Stimulated activated effector memory CD8-positive, alpha-beta T cell treated with anti-CD3 and anti-CD28 coated beads, Interleukin-12 subunit alpha, Interleukin-12 subunit beta, amount 100 ng/mL, for 72 hours (primary cell): ENCODE results near the gene NAB1.

Experiments used
- ATAC-seq: fragments of 150-1000 bp; cut with Tn5 transposase; 2 replicates; pipeline ENCODE4 v1.10.0; 2021
- DNase-seq, 2 donors: peaks; one replicate each; pipeline ENCODE4 v3.0.0; 2021 to 2022; ENCODE audit warnings: low spot score in 2 of 2
- H3K27ac Mint-ChIP-seq: one replicate; pipeline ENCODE4 v1.8.0; 2022; ENCODE audit warnings: mild to moderate bottlenecking, mixed read lengths
- H3K36me3 Mint-ChIP-seq: one replicate; pipeline ENCODE4 v1.8.0; 2022; ENCODE audit warnings: mild to moderate bottlenecking, mixed read lengths
- H3K4me1 Mint-ChIP-seq: one replicate; pipeline ENCODE4 v1.8.0; 2022; ENCODE audit warnings: mixed read lengths
- H3K4me3 Mint-ChIP-seq: one replicate; pipeline ENCODE4 v1.8.0; 2022; ENCODE audit warnings: mild to moderate bottlenecking, mixed read lengths
- H3K9me3 Mint-ChIP-seq: one replicate; pipeline ENCODE4 v1.8.0; 2022; ENCODE audit warnings: mixed read lengths

The NAB1 gene

GRCh38 chr2:190627448-190628412 is 21.2 kb upstream of the NAB1 start:
- Mint-ChIP-seq H3K4me3 (peak overlapping the region; percentile 76), H3K36me3 (no peaks in the 10 kb centered on the region), H3K27ac (no peak overlapping the region), H3K9me3 (peaks cover 6% of the 10 kb centered on the region), H3K4me1 (peaks cover 18% of the 10 kb centered on the region)
- ATAC-seq (peak; percentile 77), DNase-seq (no peak)

DNA sequence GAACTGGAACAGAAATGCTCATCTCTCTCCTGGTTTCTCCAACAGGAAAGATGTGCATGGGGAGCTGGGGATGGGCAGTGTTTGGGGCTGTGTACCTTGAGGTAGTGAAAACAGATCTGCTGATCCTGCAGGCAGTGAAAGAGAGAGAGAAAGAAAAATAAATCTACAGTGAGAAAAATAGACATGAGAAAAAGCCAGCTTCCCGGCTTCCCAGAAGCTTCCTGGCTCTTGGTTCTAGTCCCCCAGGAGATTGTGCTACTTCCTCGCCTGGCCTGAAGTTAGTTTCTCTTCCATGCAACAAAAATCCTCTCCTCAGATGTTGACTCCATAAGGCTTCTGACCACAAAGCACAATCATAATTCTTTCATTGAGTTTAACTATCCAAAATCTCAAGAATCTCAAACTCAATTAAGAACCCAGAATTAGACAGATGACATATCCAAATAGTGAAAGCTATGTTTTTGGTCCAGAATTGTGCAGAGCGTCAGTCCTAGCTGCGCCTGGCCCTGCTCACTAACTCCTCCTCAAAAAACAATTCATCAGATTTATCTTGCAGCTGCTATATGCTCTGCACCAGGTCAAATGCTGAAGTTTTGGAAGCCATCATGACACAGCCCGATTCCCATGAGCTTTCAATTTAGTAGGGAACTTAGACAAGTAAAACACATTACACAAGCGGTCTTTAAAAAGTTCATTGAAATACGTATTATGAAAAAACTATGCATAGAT is 20.1 kb upstream of the NAB1 start:
- H3K4me1 Mint-ChIP-seq: peaks cover 13% of the 10 kb centered on the region
- peak overlapping the region; percentile 76 for H3K4me3 Mint-ChIP-seq
- DNase-seq (no peak), ATAC-seq (no peak)
- H3K27ac Mint-ChIP-seq: no peak overlapping the region
- H3K36me3 Mint-ChIP-seq: no peaks in the 10 kb centered on the region
- H3K9me3 Mint-ChIP-seq: peaks cover 6% of the 10 kb centered on the region

DNA sequence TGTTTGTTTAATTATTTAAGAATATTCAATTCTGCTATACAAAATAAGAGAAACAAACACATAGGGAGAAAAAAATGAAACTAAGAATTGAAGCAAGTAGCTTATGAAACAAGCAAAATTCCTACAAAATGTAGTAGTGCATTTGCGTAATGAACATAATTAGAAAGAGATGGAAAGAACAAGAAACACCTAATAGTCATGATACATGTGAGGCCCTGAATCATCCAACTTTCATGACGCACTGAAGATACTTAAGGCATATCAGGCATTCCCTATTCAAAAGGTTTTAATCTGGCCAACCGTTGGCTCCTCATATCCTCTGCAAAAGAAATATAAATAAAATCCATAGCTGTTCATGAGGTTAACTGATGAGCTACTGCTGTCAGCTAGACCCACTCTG is 14.5 kb upstream of the NAB1 start:
- Mint-ChIP-seq H3K4me3 (no peak overlapping the region), H3K4me1 (peaks cover 8% of the 10 kb centered on the region), H3K36me3 (no peaks in the 10 kb centered on the region), H3K27ac (no peak overlapping the region), H3K9me3 (no peaks in the 10 kb centered on the region)
- ATAC-seq: no peak
- no peak for DNase-seq

DNA sequence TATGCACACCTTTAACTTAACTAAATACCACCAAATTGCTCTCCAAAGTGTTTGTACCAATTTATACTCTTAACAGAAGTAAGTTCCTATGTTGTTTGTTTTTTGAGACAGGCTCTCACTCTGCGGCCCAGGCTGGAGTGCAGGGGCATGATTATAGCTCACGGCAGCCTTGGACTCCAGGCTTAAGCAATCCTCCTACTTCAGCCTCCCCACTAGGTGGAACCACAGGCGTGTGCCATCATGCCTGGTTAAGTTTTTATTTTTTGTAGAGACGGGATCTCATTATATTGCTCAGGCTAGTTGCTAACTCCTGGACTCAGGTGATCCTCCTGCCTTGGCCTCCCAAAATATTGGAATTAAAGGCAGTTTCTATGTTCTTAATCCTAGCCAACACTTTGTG is 13.1 kb upstream of the NAB1 start:
- Mint-ChIP-seq H3K9me3 (no peaks in the 10 kb centered on the region), H3K27ac (no peak overlapping the region), H3K4me1 (peaks cover 8% of the 10 kb centered on the region), H3K4me3 (no peak overlapping the region), H3K36me3 (no peaks in the 10 kb centered on the region)
- no peak for ATAC-seq
- DNase-seq: no peak

GRCh38 chr2:190636361-190636760 is 12.5 kb upstream of the NAB1 start:
- Mint-ChIP-seq H3K27ac (no peak overlapping the region), H3K4me1 (peaks cover 14% of the 10 kb centered on the region), H3K36me3 (no peaks in the 10 kb centered on the region), H3K4me3 (no peak overlapping the region), H3K9me3 (no peaks in the 10 kb centered on the region)
- no peak for DNase-seq
- no peak for ATAC-seq

DNA sequence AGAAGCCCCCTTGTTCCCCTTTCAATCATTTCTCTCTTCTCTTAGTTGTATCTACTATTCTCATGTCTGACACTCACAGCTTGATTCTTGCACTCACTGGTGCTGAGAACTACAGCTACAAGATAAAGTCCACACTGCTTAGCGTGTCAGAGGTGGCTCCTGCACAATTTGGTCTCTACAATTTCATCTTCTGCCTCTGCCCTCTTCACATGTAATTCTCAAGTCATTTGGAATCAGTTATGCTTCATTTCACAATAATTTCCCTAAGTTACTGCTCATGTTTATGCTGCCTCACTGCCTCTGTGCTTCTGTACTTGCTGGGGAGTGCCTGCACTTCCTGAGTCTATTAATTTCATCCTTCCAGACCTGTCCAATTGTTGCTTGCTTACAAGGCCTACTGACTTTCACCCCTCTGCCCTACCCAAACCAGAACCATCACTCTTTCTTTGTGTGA is 11.6 kb upstream of the NAB1 start:
- no peak for ATAC-seq
- H3K27ac Mint-ChIP-seq: peak overlapping the region; percentile 13
- H3K36me3 Mint-ChIP-seq: no peaks in the 10 kb centered on the region
- peaks cover 16% of the 10 kb centered on the region for H3K4me1 Mint-ChIP-seq
- no peak for DNase-seq
- no peak overlapping the region for H3K4me3 Mint-ChIP-seq
- no peaks in the 10 kb centered on the region for H3K9me3 Mint-ChIP-seq

- H3K4me1 Mint-ChIP-seq: peaks cover 16% of the 10 kb centered on the region
- H3K9me3 Mint-ChIP-seq: no peaks in the 10 kb centered on the region
- ATAC-seq (no peak), DNase-seq (no peak)
- peak overlapping the region; percentile 18 for H3K27ac Mint-ChIP-seq
- no peaks in the 10 kb centered on the region for H3K36me3 Mint-ChIP-seq
- no peak overlapping the region for H3K4me3 Mint-ChIP-seq
These were observed 10.8 kb upstream of the NAB1 start for GRCh38 chr2:190637903-190638618.

DNA sequence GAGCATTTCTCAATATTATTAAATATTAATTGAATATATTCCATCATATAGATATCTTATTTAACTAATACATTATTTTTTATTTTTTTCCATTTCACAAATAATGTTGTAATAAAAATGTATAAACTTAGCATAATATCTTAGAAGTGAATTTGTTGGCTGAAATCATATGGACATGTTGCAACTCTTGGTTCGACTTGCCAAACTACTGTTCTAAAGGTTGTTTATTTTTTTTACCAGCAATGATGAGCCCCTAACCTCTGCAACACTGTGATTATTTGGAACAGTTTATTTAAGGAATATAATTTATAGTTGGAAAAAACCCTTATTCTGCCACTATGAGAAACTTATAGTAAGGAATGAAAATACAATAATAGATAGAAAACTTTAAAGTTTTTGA is 8.8 kb upstream of the NAB1 start:
- peaks cover 16% of the 10 kb centered on the region for H3K4me1 Mint-ChIP-seq
- H3K36me3 Mint-ChIP-seq: no peaks in the 10 kb centered on the region
- no peak for DNase-seq
- no peak overlapping the region for H3K4me3 Mint-ChIP-seq
- no peak overlapping the region for H3K27ac Mint-ChIP-seq
- no peak for ATAC-seq
- no peaks in the 10 kb centered on the region for H3K9me3 Mint-ChIP-seq

GRCh38 chr2:190641469-190641868 is 7.4 kb upstream of the NAB1 start:
- Mint-ChIP-seq H3K4me3 (no peak overlapping the region), H3K9me3 (no peaks in the 10 kb centered on the region), H3K27ac (no peak overlapping the region), H3K36me3 (no peaks in the 10 kb centered on the region), H3K4me1 (peaks cover 23% of the 10 kb centered on the region)
- DNase-seq: no peak
- ATAC-seq: no peak

- ATAC-seq (no peak), DNase-seq (no peak)
- Mint-ChIP-seq H3K4me1 (peaks cover 19% of the 10 kb centered on the region), H3K36me3 (peaks cover 21% of the 10 kb centered on the region), H3K27ac (peak overlapping the region; percentile 96), H3K4me3 (peak overlapping the region; percentile 90), H3K9me3 (no peaks in the 10 kb centered on the region)
These were observed 1.9 kb upstream of the NAB1 start for GRCh38 chr2:190646780-190647522.

DNA sequence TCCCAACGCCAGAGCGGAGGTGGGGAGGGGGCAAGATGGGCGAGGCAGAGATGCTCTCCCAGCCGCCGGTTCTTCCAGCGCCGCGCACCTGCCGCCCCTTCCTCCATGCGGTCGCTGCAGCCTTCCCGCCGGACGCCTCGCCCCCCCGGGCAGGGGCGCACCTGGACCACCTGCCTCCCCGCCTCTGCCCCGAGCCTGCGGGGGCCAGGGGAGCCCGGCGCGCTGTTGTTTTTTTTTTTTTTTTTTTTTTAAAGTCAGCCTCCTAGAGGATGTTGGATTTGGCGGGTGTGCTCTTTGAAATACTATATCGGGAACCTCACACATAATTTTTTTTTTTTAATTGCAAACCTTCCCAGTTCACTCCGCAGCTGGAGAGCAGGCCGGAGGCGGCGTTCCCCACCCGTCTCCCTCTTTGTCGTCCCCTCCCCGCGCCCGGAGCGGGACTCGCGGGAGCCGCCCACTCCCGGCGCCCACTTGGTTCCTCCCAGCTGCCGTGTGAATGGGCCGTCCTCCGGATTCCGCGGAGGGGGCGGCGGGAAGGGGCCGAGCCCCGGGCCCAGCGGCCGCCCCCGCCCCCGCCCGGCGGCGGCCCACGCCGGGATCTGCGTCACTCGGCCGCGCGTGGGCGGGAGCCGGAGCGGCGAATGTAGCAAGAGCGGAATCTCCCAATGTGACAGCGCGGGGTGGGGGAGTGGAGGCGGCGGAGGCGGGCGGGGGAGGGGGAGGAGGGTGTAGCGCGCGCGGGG is 421 bp upstream of the NAB1 start:
- Mint-ChIP-seq H3K4me3 (peak overlapping the region; percentile 90), H3K27ac (peak overlapping the region; percentile 96), H3K9me3 (no peaks in the 10 kb centered on the region), H3K36me3 (peaks cover 21% of the 10 kb centered on the region), H3K4me1 (peaks cover 19% of the 10 kb centered on the region)
- DNase-seq: peak; percentile 76 to 92
- peak; percentile 77 for ATAC-seq

GRCh38 chr2:190649798-190650390 is 1.0 kb downstream of the NAB1 start:
- peaks cover 19% of the 10 kb centered on the region for H3K4me1 Mint-ChIP-seq
- H3K4me3 Mint-ChIP-seq: peak overlapping the region; percentile 90
- H3K9me3 Mint-ChIP-seq: no peaks in the 10 kb centered on the region
- peaks cover 21% of the 10 kb centered on the region for H3K36me3 Mint-ChIP-seq
- DNase-seq: no peak
- no peak for ATAC-seq
- H3K27ac Mint-ChIP-seq: peak overlapping the region; percentile 96

DNA sequence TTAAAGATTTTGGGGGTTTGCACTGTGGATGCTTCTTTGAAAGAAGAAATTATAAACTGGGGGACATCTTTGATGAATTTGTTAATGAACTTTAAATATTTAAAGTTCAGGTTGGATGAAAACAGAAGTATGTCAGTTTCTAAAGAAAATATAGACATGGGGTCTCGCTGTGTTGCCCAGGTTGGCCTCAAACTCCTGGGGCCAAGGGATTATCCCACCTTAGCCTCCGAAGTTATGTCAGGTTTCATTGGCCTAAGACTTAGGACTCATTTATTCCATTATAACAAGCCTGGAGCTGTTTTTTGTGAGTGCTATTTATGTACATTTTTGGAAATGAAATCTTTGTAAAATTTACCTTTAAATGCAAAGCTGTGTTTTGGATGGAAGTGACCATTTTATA is 2.5 kb downstream of the NAB1 start:
- DNase-seq (no peak), ATAC-seq (no peak)
- peak overlapping the region; percentile 90 for H3K4me3 Mint-ChIP-seq
- no peaks in the 10 kb centered on the region for H3K9me3 Mint-ChIP-seq
- peaks cover 21% of the 10 kb centered on the region for H3K36me3 Mint-ChIP-seq
- peaks cover 13% of the 10 kb centered on the region for H3K4me1 Mint-ChIP-seq
- no peak overlapping the region for H3K27ac Mint-ChIP-seq

DNA sequence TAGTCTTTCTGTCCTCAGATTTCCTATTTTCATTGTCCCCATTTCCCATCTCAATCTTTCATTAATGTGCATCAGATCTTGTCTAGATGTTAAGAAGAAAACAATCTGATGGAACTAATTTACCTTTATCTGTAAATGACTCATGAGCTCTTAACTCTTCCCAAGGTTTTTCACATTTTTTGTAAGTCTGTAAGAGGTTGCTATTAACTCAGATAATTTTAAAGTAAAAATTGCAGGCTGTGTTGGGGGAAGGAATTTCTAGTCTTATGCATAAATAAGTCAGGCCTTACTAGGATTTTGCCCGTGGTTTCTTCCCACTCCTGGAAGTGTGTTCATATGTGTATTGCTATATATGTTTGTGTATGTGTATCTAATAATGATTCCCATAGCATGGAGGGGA is 4.3 kb downstream of the NAB1 start:
- ATAC-seq: no peak
- Mint-ChIP-seq H3K4me1 (peaks cover 16% of the 10 kb centered on the region), H3K36me3 (peaks cover 18% of the 10 kb centered on the region), H3K4me3 (no peak overlapping the region), H3K9me3 (no peaks in the 10 kb centered on the region), H3K27ac (no peak overlapping the region)
- DNase-seq: no peak
